NB4 (cell line): ENCODE measurements around the gene DHRS7.

ENCODE experiments used
- DNase-seq: peaks from one replicate; pipeline ENCODE4 v3.0.0; 2010; ENCODE audit warnings: low read depth
- H3K4me3 ChIP-seq: one replicate; pipeline ENCODE4 v1.5.1; 2011; ENCODE audit warnings: mild to moderate bottlenecking, low read depth, low read length, moderate library complexity
- CTCF ChIP-seq: IDR thresholded peaks from one replicate; pipeline ENCODE4 v1.5.1; 2012; ENCODE audit warnings: low read depth, low read length
- MAX ChIP-seq: IDR thresholded peaks from 2 replicates; pipeline ENCODE4 v1.6.1; 2011; ENCODE audit warnings: low read depth, low read length
- MYC ChIP-seq: IDR thresholded peaks from 2 replicates; pipeline ENCODE4 v1.6.1; 2011; ENCODE audit warnings: low read depth, low read length
- POLR2A ChIP-seq: IDR thresholded peaks from 2 replicates; pipeline ENCODE4 v1.6.1; 2011; ENCODE audit warnings: mild to moderate bottlenecking; ENCODE audit not compliant: insufficient read length; ENCODE audit errors: extremely low read depth

DHRS7 gene

GRCh38 chr14:60153991-60154390, 11.2 kb downstream of the DHRS7 start:
- H3K4me3 ChIP-seq, result no peak overlapping the region
- peak; percentile 74 for DNase-seq
- TF ChIP-seq POLR2A, result no peak
- TF ChIP-seq CTCF, result no peak
- no peak for TF ChIP-seq MYC
- no peak for TF ChIP-seq MAX

- peak; percentile 94 for DNase-seq
- TF ChIP-seq MYC (peak; percentile 97), POLR2A (no peak), MAX (peak; percentile 99)
- H3K4me3 ChIP-seq, result no peak overlapping the region
Observed at GRCh38 chr14:60151715-60152114, 13.5 kb downstream of the DHRS7 start.

GRCh38 chr14:60134702-60135101, 30.5 kb downstream of the DHRS7 start:
- no peak for TF ChIP-seq MYC
- no peak for TF ChIP-seq POLR2A
- TF ChIP-seq CTCF, result no peak
- TF ChIP-seq MAX, result no peak
- no peak for DNase-seq
- H3K4me3 ChIP-seq, result no peak overlapping the region

- no peak for TF ChIP-seq CTCF
- no peak for TF ChIP-seq MAX
- no peak for TF ChIP-seq POLR2A
- no peak for TF ChIP-seq MYC
- DNase-seq, result no peak
- no peak overlapping the region for H3K4me3 ChIP-seq
Observed at GRCh38 chr14:60133487-60133886, 31.7 kb downstream of the DHRS7 start.

GRCh38 chr14:60125918-60126317, 39.3 kb downstream of the DHRS7 start:
- no peak overlapping the region for H3K4me3 ChIP-seq
- TF ChIP-seq POLR2A, result no peak
- no peak for TF ChIP-seq CTCF
- no peak for DNase-seq

GRCh38 chr14:60116181-60116580, 49.0 kb downstream of the DHRS7 start:
- H3K4me3 ChIP-seq, result no peak overlapping the region
- TF ChIP-seq MYC (no peak), CTCF (no peak), POLR2A (no peak), MAX (no peak)
- no peak for DNase-seq
